ENCODE measurements around the gene RHEX. TPM values are rescaled to one million over a fixed set of nuclear protein-coding genes. Genes with fewer than 3 reads are reported as not detected.

The RHEX gene
- polyA plus RNA-seq, 3 donors, result not detected

GRCh38 chr1:206115791-206116190 lies 62.8 kb downstream of the RHEX start:
- Histone ChIP-seq H3K9ac (ENCODE audit: insufficient read depth, low read length, poor library complexity, severe bottlenecking) (no peak overlapping the region), H3K4me1 (ENCODE audit: control insufficient read depth in 1 of 2, insufficient read depth in 2 of 2, low read length in 2 of 2) (peaks cover 12% of the 10 kb centered on the region in 2 donors), H3K27me3 (ENCODE audit: control insufficient read depth in 2 of 2, insufficient read depth in 2 of 2, low read length in 2 of 2) (peaks cover 12 to 35% of the 10 kb centered on the region in 2 donors), H3K4me2 (replicated peaks; ENCODE audit: extremely low read depth, low read length, poor library complexity, severe bottlenecking) (no peak overlapping the region), H4K20me1 (ENCODE audit: insufficient read depth, low read length) (no peaks in the 10 kb centered on the region), H3K36me3 (replicated peaks in 1 of 2; ENCODE audit: control insufficient read depth in 1 of 2, insufficient read depth in 2 of 2, low read length in 2 of 2) (no peaks in the 10 kb centered on the region), H3K79me2 (ENCODE audit: insufficient read depth, low read length) (no peaks in the 10 kb centered on the region), H3K27ac (ENCODE audit: low read depth in 1 of 2, low read length in 2 of 2) (no peak overlapping the region), H2AFZ (ENCODE audit: insufficient read depth, low read depth, low read length, poor library complexity, severe bottlenecking) (no peak overlapping the region), H3K4me3 (replicated peaks in 1 of 3; ENCODE audit: low read depth in 2 of 3, low read length in 3 of 3) (no peak overlapping the region), H3K9me3 (replicated peaks in 1 of 2; ENCODE audit: control insufficient read depth in 1 of 2, insufficient read depth in 1 of 2, low read length in 2 of 2) (peaks cover 0 to 3% of the 10 kb centered on the region in 2 donors)
- no peak for TF ChIP-seq CTCF (IDR thresholded peaks at IDR 0.05)
- WGBS (ENCODE audit: insufficient coverage), result 100% methylated on average over 1 of the region's 8 CpGs
- H3K27me3 Mint-ChIP-seq (ENCODE audit: low read depth in 3 of 3), result peaks cover 34 to 48% (median 47%) of the 10 kb centered on the region in 3 donors
- intact Hi-C loops (cut with micrococcal nuclease), result loop anchor here in 1 of 2 donors (10.0 kb wide), 1 partner anchor 201 kb away; no protein-coding TSS in a partner anchor
- peaks cover 3 to 10% (median 8%) of the 10 kb centered on the region in 7 donors for H3K9me3 Mint-ChIP-seq
- H3K4me3 Mint-ChIP-seq, result peak overlapping the region in 1 of 2 donors; percentile 49
- peaks cover 18% of the 10 kb centered on the region for H3K4me1 Mint-ChIP-seq
- H3K27ac Mint-ChIP-seq, result no peak overlapping the region
- H3K36me3 Mint-ChIP-seq, result peaks cover 0 to 7% of the 10 kb centered on the region in 2 donors
- no peak for DNase-seq

- 95% methylated on average over 25 of the region's 25 CpGs for WGBS (ENCODE audit: insufficient coverage)
- Histone ChIP-seq H3K79me2 (ENCODE audit: insufficient read depth, low read length) (no peaks in the 10 kb centered on the region), H4K20me1 (ENCODE audit: insufficient read depth, low read length) (no peaks in the 10 kb centered on the region), H3K27ac (ENCODE audit: low read depth in 1 of 2, low read length in 2 of 2) (no peak overlapping the region), H3K9ac (ENCODE audit: insufficient read depth, low read length, poor library complexity, severe bottlenecking) (no peak overlapping the region), H2AFZ (ENCODE audit: insufficient read depth, low read depth, low read length, poor library complexity, severe bottlenecking) (no peak overlapping the region), H3K4me1 (ENCODE audit: control insufficient read depth in 1 of 2, insufficient read depth in 2 of 2, low read length in 2 of 2) (peaks cover 12% of the 10 kb centered on the region in 2 donors), H3K27me3 (ENCODE audit: control insufficient read depth in 2 of 2, insufficient read depth in 2 of 2, low read length in 2 of 2) (peaks cover 12 to 35% of the 10 kb centered on the region in 2 donors), H3K4me3 (replicated peaks in 1 of 3; ENCODE audit: low read depth in 2 of 3, low read length in 3 of 3) (no peak overlapping the region), H3K9me3 (replicated peaks in 1 of 2; ENCODE audit: control insufficient read depth in 1 of 2, insufficient read depth in 1 of 2, low read length in 2 of 2) (peaks cover 0 to 8% of the 10 kb centered on the region in 2 donors), H3K36me3 (replicated peaks in 1 of 2; ENCODE audit: control insufficient read depth in 1 of 2, insufficient read depth in 2 of 2, low read length in 2 of 2) (no peaks in the 10 kb centered on the region), H3K4me2 (replicated peaks; ENCODE audit: extremely low read depth, low read length, poor library complexity, severe bottlenecking) (no peak overlapping the region)
- H3K4me1 Mint-ChIP-seq, result peaks cover 18% of the 10 kb centered on the region
- DNase-seq, result no peak
- TF ChIP-seq CTCF (IDR thresholded peaks at IDR 0.05), result no peak
- peak overlapping the region in 1 of 2 donors; percentile 91 for H3K4me3 Mint-ChIP-seq
- no peak overlapping the region for H3K27ac Mint-ChIP-seq
- peaks cover 34 to 49% (median 46%) of the 10 kb centered on the region in 3 donors for H3K27me3 Mint-ChIP-seq (ENCODE audit: low read depth in 3 of 3)
- peaks cover 6 to 14% (median 11%) of the 10 kb centered on the region in 7 donors for H3K9me3 Mint-ChIP-seq
- intact Hi-C loops (cut with micrococcal nuclease), result loop anchor here in 1 of 2 donors (10.0 kb wide), 1 partner anchor 202 kb away; no protein-coding TSS in a partner anchor
- peaks cover 0 to 7% of the 10 kb centered on the region in 2 donors for H3K36me3 Mint-ChIP-seq
Observed at GRCh38 chr1:206116191-206116872, 63.4 kb downstream of the RHEX start.
